ENCODE data around the gene NTMT1.

The NTMT1 gene

DNA sequence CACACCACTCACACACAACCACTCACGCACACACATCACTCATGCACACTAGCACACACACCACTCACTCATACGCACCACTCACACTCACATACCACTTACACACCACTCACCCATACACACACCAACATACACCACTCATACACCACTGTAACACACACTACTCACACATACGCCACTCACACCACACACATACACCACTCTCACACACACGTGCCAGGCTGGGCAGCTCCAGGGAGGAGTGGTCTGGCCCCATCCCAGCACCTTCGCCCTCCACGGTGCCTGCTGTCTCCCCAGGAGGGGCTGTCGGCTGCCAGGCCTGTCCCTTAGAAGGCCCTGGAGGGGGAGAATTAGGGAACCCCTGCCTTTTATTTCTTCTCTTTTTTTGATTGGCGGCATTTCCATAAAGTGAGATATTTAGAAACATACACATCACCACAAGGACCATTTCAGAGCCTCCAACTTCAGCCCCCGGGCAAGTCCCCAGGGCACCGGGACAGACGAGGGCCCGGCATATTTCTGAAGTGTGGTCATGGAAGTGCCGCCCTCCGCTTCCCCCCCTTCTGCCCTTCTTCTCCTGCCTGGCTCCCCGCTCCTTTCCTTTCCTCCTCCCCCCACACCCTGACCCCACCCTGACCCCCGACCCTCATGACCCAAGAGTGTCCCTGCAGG, 22.3 kb downstream of the NTMT1 start:
- Histone ChIP-seq H3K27ac (ENCODE audit: low read depth, low read length, poor library complexity, severe bottlenecking) (no peak overlapping the region), H3K4me3 (ENCODE audit: low read depth, low read length, poor library complexity, severe bottlenecking) (no peak overlapping the region), H4K20me1 (ENCODE audit: insufficient read depth, low read length) (no peaks in the 10 kb centered on the region), H2AFZ (ENCODE audit: low read length) (no peak overlapping the region), H3K9ac (ENCODE audit: low read length) (no peak overlapping the region), H3K36me3 (ENCODE audit: insufficient read depth, low read length) (no peaks in the 10 kb centered on the region), H3K9me3 (ENCODE audit: low read length) (no peaks in the 10 kb centered on the region), H3K4me2 (ENCODE audit: low read length) (no peak overlapping the region), H3K9me2 (ENCODE audit: low read depth, low read length) (no peaks in the 10 kb centered on the region), H3K79me2 (ENCODE audit: insufficient read depth, low read length) (no peaks in the 10 kb centered on the region), H3K4me1 (ENCODE audit: insufficient read depth, low read length, severe bottlenecking) (no peaks in the 10 kb centered on the region), H3K27me3 (ENCODE audit: insufficient read depth, low read length) (no peaks in the 10 kb centered on the region), H3F3A (ENCODE audit: insufficient read depth, low read length) (no peaks in the 10 kb centered on the region)
- TF ChIP-seq EZH2 (IDR thresholded peaks at IDR 0.05; ENCODE audit: borderline replicate concordance, low read length): no peak
- TF ChIP-seq, protein P1, sequence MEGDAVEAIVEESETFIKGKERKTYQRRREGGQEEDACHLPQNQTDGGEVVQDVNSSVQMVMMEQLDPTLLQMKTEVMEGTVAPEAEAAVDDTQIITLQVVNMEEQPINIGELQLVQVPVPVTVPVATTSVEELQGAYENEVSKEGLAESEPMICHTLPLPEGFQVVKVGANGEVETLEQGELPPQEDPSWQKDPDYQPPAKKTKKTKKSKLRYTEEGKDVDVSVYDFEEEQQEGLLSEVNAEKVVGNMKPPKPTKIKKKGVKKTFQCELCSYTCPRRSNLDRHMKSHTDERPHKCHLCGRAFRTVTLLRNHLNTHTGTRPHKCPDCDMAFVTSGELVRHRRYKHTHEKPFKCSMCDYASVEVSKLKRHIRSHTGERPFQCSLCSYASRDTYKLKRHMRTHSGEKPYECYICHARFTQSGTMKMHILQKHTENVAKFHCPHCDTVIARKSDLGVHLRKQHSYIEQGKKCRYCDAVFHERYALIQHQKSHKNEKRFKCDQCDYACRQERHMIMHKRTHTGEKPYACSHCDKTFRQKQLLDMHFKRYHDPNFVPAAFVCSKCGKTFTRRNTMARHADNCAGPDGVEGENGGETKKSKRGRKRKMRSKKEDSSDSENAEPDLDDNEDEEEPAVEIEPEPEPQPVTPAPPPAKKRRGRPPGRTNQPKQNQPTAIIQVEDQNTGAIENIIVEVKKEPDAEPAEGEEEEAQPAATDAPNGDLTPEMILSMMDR (IDR thresholded peaks at IDR 0.05; ENCODE audit: low read length): no peak

DNA sequence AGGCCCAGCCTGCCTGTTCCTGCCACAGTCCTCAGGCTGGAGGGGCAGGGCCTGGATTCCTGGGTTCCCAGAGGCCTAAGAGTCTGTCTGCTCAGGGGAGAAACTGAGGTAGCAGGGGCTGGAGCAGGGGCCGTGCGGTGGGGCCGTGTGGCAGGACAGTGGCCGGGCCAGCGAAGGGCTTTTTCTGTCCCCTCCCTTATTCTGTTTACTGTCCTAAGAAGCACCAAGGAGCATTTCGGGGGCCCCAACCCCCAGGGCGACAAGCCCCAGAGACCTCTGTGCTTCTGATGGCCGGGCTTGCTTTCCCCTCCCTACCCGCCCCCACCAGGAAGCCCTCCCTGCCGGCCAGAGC, 22.8 kb downstream of the NTMT1 start:
- Histone ChIP-seq H3K9me2 (ENCODE audit: low read depth, low read length) (no peaks in the 10 kb centered on the region), H3F3A (ENCODE audit: insufficient read depth, low read length) (no peaks in the 10 kb centered on the region), H3K4me3 (ENCODE audit: low read depth, low read length, poor library complexity, severe bottlenecking) (no peak overlapping the region), H3K27ac (ENCODE audit: low read depth, low read length, poor library complexity, severe bottlenecking) (no peak overlapping the region), H3K27me3 (ENCODE audit: insufficient read depth, low read length) (no peaks in the 10 kb centered on the region), H3K4me1 (ENCODE audit: insufficient read depth, low read length, severe bottlenecking) (no peaks in the 10 kb centered on the region), H3K9me3 (ENCODE audit: low read length) (no peaks in the 10 kb centered on the region), H3K79me2 (ENCODE audit: insufficient read depth, low read length) (no peaks in the 10 kb centered on the region), H3K4me2 (ENCODE audit: low read length) (no peak overlapping the region), H4K20me1 (ENCODE audit: insufficient read depth, low read length) (no peaks in the 10 kb centered on the region), H2AFZ (ENCODE audit: low read length) (no peak overlapping the region), H3K9ac (ENCODE audit: low read length) (no peak overlapping the region), H3K36me3 (ENCODE audit: insufficient read depth, low read length) (no peaks in the 10 kb centered on the region)
- TF ChIP-seq, protein P1 (IDR thresholded peaks at IDR 0.05; ENCODE audit: low read length): no peak
- no peak for TF ChIP-seq EZH2 (IDR thresholded peaks at IDR 0.05; ENCODE audit: borderline replicate concordance, low read length)

DNA sequence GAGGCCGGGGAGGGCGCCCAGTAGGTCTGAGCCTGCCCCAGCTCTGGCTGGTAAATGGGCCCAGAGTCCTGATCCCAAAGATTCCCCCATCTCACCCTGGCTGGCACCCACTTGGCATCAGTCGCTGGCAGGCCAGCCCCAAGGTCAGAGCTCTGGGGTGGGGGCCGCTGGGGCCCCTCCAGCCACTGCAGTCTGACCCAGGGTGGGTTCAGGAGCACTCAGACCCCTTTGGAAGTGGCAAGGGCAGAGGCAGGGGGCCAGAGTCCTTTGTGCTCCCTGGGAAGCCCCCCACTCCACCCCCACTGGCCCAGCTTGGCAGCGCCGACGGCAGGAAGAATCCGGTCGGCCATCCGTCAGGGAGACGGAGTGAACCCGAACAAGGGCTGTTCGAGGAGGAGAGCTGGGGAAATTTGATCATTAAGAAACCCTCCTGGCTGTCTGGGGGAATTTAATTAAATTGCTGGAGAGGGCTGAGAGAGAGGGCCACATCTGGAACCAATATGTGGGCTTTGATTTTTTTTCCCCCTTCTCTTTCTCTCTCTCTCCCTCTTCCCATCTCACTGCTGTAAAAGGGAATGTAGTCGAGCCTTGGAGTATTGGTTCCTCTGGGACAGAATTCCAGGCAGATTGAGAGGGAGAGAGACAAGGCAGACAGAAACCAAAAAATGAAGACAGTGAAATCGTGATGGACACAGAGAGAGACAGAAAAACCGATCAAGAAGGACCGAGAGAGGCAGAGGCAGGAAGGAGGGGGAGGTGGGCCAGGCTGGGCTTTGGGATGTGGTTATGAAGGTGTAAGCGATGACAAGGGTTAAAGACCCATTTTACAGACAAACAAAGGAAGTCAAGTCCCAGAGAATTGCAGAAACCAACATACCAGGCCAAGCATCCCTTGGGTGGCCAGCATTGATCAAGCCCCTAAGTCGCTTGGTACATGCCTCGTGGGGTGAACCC, 24.0 kb downstream of the NTMT1 start:
- no peak overlapping the region for H3K27ac ChIP-seq (ENCODE audit: low read depth, low read length, poor library complexity, severe bottlenecking)
- no peaks in the 10 kb centered on the region for H3F3A ChIP-seq (ENCODE audit: insufficient read depth, low read length)
- H3K9me3 ChIP-seq (ENCODE audit: low read length): no peaks in the 10 kb centered on the region
- TF ChIP-seq EZH2 (IDR thresholded peaks at IDR 0.05; ENCODE audit: borderline replicate concordance, low read length): no peak
- TF ChIP-seq, protein P1 (IDR thresholded peaks at IDR 0.05; ENCODE audit: low read length): no peak
- no peak overlapping the region for H2AFZ ChIP-seq (ENCODE audit: low read length)
- H3K36me3 ChIP-seq (ENCODE audit: insufficient read depth, low read length): no peaks in the 10 kb centered on the region
- H3K4me3 ChIP-seq (ENCODE audit: low read depth, low read length, poor library complexity, severe bottlenecking): no peak overlapping the region
- no peaks in the 10 kb centered on the region for H4K20me1 ChIP-seq (ENCODE audit: insufficient read depth, low read length)
- no peak overlapping the region for H3K4me2 ChIP-seq (ENCODE audit: low read length)
- no peaks in the 10 kb centered on the region for H3K79me2 ChIP-seq (ENCODE audit: insufficient read depth, low read length)
- H3K9ac ChIP-seq (ENCODE audit: low read length): no peak overlapping the region
- no peaks in the 10 kb centered on the region for H3K27me3 ChIP-seq (ENCODE audit: insufficient read depth, low read length)
- no peaks in the 10 kb centered on the region for H3K4me1 ChIP-seq (ENCODE audit: insufficient read depth, low read length, severe bottlenecking)
- no peaks in the 10 kb centered on the region for H3K9me2 ChIP-seq (ENCODE audit: low read depth, low read length)
